Neuron (in vitro differentiated cells): ENCODE results near the gene LAMC3.

Experiments
- H2AFZ ChIP-seq: one replicate; pipeline ENCODE4 v1.6.1; 2013; ENCODE audit warnings: low read depth, mild to moderate bottlenecking, inconsistent platforms, low read length, moderate library complexity
- H3K27me3 ChIP-seq: one replicate; pipeline ENCODE4 v1.6.1; 2013; ENCODE audit warnings: low read length; ENCODE audit not compliant: insufficient read depth
- H3K36me3 ChIP-seq: one replicate; pipeline ENCODE4 v1.6.1; 2013; ENCODE audit warnings: low read length; ENCODE audit not compliant: insufficient read depth
- H3K4me1 ChIP-seq: one replicate; pipeline ENCODE4 v1.6.1; 2013; ENCODE audit warnings: low read length; ENCODE audit not compliant: insufficient read depth
- H3K4me3 ChIP-seq: 2 replicates; pipeline ENCODE4 v1.5.1; 2013; ENCODE audit warnings: mild to moderate bottlenecking, low read length, moderate library complexity
- H3K9me3 ChIP-seq: one replicate; pipeline ENCODE4 v1.6.1; 2013; ENCODE audit warnings: low read length

LAMC3 gene

DNA sequence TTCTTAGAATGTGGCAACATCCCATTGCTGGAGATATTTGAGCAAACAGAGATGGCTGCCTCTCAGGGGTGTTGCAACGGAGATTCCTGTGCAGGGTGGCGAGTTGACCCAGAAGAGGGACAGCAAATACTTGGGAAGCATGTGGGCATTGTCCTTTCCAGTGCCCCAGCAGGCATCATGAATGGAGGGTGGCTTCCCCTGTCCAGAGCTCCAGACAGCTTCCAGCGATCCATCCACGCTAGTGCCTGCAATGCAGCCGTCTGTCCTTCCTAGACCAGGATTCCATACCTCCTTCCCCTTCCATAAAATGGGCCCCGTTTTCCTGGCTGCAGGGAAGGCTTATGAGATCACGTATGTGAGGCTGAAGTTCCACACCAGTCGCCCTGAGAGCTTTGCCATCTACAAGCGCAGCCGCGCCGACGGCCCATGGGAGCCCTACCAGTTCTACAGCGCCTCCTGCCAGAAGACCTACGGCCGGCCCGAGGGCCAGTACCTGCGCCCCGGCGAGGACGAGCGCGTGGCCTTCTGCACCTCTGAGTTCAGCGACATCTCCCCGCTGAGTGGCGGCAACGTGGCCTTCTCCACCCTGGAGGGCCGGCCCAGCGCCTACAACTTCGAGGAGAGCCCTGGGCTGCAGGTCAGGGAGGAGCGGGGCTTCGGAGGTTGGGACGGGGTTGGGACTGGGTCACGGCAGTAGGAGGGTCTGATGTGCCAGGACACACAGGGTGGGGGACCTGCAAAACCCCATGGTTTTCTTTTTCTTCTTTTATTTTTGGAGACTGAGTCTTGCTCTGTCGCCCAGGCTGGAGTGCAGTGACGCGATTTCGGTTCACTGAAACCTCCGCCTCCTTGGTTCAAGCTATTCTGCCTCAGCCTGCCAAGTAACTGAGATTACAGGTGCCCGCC lies 17.2 kb downstream of the LAMC3 start:
- H3K36me3 ChIP-seq = no peaks in the 10 kb centered on the region
- H3K4me1 ChIP-seq = peaks cover 2% of the 10 kb centered on the region
- H3K9me3 ChIP-seq = peaks cover 2% of the 10 kb centered on the region
- H3K27me3 ChIP-seq = peaks cover 38% of the 10 kb centered on the region
- H3K4me3 ChIP-seq = no peak overlapping the region
- H2AFZ ChIP-seq = no peak overlapping the region

- no peak overlapping the region for H3K4me3 ChIP-seq
- no peaks in the 10 kb centered on the region for H3K36me3 ChIP-seq
- H3K9me3 ChIP-seq = peaks cover 2% of the 10 kb centered on the region
- no peak overlapping the region for H2AFZ ChIP-seq
- peaks cover 43% of the 10 kb centered on the region for H3K27me3 ChIP-seq
- H3K4me1 ChIP-seq = peaks cover 4% of the 10 kb centered on the region
Observed at GRCh38 chr9:131027048-131027871, 18.3 kb downstream of the LAMC3 start.

DNA sequence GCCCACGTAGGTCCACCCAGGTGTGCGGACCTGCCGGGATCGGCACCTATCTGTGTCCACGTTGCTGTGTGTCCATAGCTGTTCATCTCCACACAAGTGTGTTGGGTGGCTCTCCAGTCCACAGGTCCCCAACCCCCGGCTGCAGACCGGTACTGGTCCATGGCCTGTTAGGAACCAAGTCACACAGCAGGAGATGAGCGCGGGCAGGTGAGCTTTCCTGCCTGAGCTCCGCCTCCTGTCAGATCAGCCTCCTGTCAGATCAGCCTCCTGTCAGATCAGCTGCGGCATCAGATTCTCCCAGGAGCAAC lies 18.9 kb downstream of the LAMC3 start:
- Histone ChIP-seq H3K4me1 (peaks cover 4% of the 10 kb centered on the region), H3K4me3 (no peak overlapping the region), H3K9me3 (peaks cover under 1% of the 10 kb centered on the region), H3K36me3 (no peaks in the 10 kb centered on the region), H3K27me3 (peaks cover 42% of the 10 kb centered on the region), H2AFZ (no peak overlapping the region)

DNA sequence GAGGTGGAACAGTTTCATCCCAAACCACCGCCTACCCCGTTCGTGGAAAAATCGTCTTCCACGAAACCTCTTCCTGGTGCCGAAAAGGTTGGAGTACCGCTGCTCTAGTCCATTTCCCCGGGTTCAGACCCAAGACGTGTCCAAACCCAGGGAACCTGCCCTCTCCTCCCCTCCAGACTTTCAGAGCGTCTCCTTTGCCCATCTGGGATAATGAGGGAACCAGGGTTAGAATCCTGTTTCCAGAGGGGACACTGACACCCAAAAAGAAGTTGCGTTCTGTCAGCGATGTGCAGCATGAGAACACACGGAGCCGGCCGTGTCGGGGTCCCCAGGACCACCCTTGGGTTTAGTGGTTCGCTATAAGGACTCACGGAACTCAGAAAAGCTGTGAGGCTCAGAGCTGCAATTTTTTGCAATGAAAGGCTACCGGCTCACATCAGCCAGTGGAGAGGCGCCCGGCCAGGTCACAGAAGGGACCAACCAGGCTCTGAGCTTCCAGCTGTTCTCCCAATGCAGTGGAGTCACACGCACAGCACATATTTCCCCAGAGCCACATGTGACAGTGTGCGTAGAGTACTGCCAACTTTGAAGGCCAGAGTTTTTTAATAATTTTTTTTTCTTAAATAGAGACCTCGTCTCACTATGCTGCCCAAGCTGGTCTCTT lies 19.4 kb downstream of the LAMC3 start:
- H3K27me3 ChIP-seq = peaks cover 42% of the 10 kb centered on the region
- no peak overlapping the region for H2AFZ ChIP-seq
- no peak overlapping the region for H3K4me3 ChIP-seq
- H3K36me3 ChIP-seq = no peaks in the 10 kb centered on the region
- H3K9me3 ChIP-seq = no peaks in the 10 kb centered on the region
- H3K4me1 ChIP-seq = peaks cover 4% of the 10 kb centered on the region

DNA sequence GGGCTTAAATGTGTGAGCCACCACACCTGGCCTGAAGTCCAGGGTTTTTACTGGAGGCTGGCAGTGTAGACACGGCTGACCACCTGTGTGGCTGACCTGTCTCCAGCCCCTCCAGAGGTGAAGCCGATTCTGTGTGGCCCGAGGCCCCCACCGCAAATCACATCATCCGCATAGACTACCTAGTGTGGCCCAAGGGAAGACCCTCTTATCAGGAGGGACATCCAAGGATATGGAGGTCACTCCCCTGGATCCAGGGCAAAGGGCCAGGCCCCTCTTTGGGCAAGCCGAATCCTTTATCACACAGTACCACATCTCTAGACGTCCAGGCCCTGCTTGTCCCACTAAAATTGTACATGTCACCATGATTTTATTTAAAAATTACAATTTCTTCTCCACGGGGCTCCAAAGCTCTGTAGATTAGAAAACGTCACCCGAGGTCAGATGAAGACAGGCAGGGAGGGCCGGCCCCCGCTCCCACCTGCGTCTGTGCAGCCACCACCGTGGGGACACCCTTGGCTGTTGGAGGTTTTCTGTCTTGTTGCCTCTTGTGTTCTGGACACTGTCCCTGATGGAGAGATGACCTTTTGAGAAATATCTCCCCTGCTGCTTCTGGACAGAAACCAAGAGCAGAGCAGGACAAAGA lies 20.1 kb downstream of the LAMC3 start:
- Histone ChIP-seq H3K9me3 (no peaks in the 10 kb centered on the region), H2AFZ (no peak overlapping the region), H3K4me3 (no peak overlapping the region), H3K27me3 (peaks cover 42% of the 10 kb centered on the region), H3K36me3 (no peaks in the 10 kb centered on the region), H3K4me1 (peaks cover 4% of the 10 kb centered on the region)

DNA sequence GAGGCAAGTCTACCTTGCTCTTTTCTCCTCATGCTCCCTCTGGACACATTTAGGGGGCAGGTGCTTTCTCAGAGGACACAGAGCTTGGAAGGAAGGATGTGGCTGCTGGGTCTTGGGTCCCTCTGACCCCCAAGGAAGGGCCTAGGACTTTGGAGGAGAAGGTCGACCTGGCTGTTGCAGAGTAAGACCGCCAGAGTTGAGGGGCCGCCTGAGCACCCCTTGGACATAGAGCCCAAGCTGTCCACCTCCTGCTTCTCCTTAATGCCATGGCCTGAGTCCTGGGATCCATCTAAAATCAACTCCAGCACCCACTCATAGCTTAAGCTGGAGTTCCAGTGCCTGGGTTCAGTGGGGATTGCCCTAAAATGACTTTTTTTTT lies 20.6 kb downstream of the LAMC3 start:
- H2AFZ ChIP-seq = no peak overlapping the region
- H3K36me3 ChIP-seq = no peaks in the 10 kb centered on the region
- H3K27me3 ChIP-seq = peaks cover 41% of the 10 kb centered on the region
- H3K4me1 ChIP-seq = peaks cover 4% of the 10 kb centered on the region
- H3K9me3 ChIP-seq = no peaks in the 10 kb centered on the region
- H3K4me3 ChIP-seq = no peak overlapping the region

DNA sequence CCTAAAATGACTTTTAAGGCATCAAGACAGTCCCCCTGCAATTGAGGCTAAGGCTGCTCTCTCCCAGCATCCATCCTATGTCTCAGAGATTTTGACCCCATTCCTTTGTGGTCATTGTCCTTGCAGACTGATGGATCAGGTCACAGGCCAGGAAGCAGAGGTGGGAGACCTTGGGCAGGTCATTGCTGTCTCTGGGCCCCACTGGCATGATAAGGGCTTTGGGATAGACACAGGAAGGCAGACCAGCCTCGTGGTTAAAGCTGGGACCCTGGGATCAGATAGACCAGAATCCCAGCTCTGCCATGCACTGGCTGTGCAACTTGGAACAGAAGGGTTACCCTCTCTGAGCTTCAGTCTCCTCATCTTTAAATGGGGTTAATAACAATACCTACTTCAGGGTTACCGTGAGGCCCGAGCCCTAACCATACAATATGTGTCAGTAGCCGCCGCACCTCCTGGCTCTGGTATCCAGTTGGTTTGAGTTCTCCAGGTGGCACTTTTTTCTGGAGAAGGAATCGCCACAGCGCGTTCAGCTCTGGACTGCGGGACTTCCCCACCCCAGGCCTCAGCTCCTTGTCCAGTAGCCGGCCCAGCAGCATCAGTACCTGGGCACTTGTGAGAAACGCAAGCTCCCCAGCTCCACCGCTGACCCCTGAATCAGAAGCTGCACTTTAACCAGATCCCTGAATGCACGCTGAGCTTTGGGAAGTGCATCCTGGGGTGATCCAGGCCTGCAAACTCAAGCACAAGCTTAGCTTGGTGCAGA lies 21.4 kb downstream of the LAMC3 start:
- Histone ChIP-seq H3K4me1 (peaks cover 4% of the 10 kb centered on the region), H3K4me3 (no peak overlapping the region), H3K36me3 (no peaks in the 10 kb centered on the region), H3K27me3 (peaks cover 39% of the 10 kb centered on the region), H3K9me3 (no peaks in the 10 kb centered on the region), H2AFZ (no peak overlapping the region)

- Histone ChIP-seq H3K27me3 (peaks cover 40% of the 10 kb centered on the region), H3K4me3 (no peak overlapping the region), H3K4me1 (peaks cover 4% of the 10 kb centered on the region), H2AFZ (no peak overlapping the region), H3K9me3 (no peaks in the 10 kb centered on the region), H3K36me3 (no peaks in the 10 kb centered on the region)
Observed at GRCh38 chr9:131031005-131031641, 22.1 kb downstream of the LAMC3 start.

DNA sequence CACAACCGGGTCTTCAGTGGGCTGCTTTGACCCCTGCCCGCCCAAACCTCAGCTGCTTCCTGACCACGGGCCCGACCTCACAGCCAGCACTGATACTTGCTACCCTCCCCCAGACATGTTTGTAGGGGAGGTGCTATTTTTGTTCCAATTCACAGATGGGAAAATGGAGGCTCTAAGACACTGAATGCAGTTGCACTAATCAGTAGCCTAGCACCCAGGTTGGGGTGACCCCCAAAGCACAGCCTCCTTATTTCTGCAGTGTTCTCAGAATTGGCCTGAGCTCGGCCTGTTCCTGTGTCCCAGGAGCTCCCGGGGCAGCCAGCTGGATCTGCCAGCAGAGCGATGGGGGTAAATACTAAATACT lies 22.6 kb downstream of the LAMC3 start:
- no peaks in the 10 kb centered on the region for H3K36me3 ChIP-seq
- no peak overlapping the region for H2AFZ ChIP-seq
- H3K4me3 ChIP-seq = no peak overlapping the region
- peaks cover 4% of the 10 kb centered on the region for H3K4me1 ChIP-seq
- H3K9me3 ChIP-seq = no peaks in the 10 kb centered on the region
- H3K27me3 ChIP-seq = peaks cover 43% of the 10 kb centered on the region

- Histone ChIP-seq H3K4me3 (no peak overlapping the region), H3K4me1 (peaks cover 7% of the 10 kb centered on the region), H3K36me3 (no peaks in the 10 kb centered on the region), H3K9me3 (no peaks in the 10 kb centered on the region), H2AFZ (no peak overlapping the region), H3K27me3 (peaks cover 50% of the 10 kb centered on the region)
Observed at GRCh38 chr9:131032384-131032783, 23.4 kb downstream of the LAMC3 start.

- peaks cover 50% of the 10 kb centered on the region for H3K27me3 ChIP-seq
- H2AFZ ChIP-seq = no peak overlapping the region
- H3K4me3 ChIP-seq = no peak overlapping the region
Observed at GRCh38 chr9:131033269-131034224, 24.6 kb downstream of the LAMC3 start.

More at GRCh38 chr9:131033269-131034224, 24.6 kb downstream of the LAMC3 start:
- Histone ChIP-seq H3K36me3 (no peaks in the 10 kb centered on the region), H3K4me1 (peaks cover 7% of the 10 kb centered on the region), H3K9me3 (no peaks in the 10 kb centered on the region)
